Measurements from ENCODE around the gene NOL3. TPM values are rescaled to one million over a fixed set of nuclear protein-coding genes. Genes with fewer than 3 reads are reported as not detected.
A peak's percentile ranks its signal among the peaks of the same experiment; 100 is the strongest.

Gene NOL3
- total RNA-seq, 1 experiment from 2014 or later: 5.6 TPM

- no peak for DNase-seq
- Histone ChIP-seq H2AFZ (ENCODE audit: low read length) (no peak overlapping the region), H3K27me3 (ENCODE audit: insufficient read depth, low read length) (no peaks in the 10 kb centered on the region), H2BK120ac (ENCODE audit: low read depth, low read length, poor library complexity, severe bottlenecking) (no peak overlapping the region), H3K14ac (ENCODE audit: insufficient read depth, low read length) (no peak overlapping the region), H2AK5ac (ENCODE audit: insufficient read length, low read length) (no peak overlapping the region), H3K18ac (ENCODE audit: insufficient read length, low read depth, low read length) (no peak overlapping the region), H3K9me3 (ENCODE audit: control insufficient read depth, low read depth, low read length) (no peaks in the 10 kb centered on the region), H3K23me2 (ENCODE audit: insufficient read length, low read depth, low read length, poor library complexity, severe bottlenecking) (no peaks in the 10 kb centered on the region), H3K79me1 (ENCODE audit: insufficient read depth, low read depth, low read length, poor library complexity, severe bottlenecking) (no peaks in the 10 kb centered on the region), H4K8ac (replicated peaks; ENCODE audit: insufficient read length, low read depth, low read length) (no peak overlapping the region), H4K20me1 (ENCODE audit: control insufficient read depth, insufficient read depth, insufficient read length) (no peaks in the 10 kb centered on the region), H4K91ac (ENCODE audit: insufficient read length, low read depth, low read length) (no peak overlapping the region), H2BK5ac (ENCODE audit: insufficient read length, low read length) (no peak overlapping the region), H3K9ac (ENCODE audit: extremely low read depth, insufficient read length, low read length) (no peak overlapping the region), H3K79me2 (ENCODE audit: insufficient read depth, low read length) (no peaks in the 10 kb centered on the region), H3K4me1 (ENCODE audit: insufficient read depth, low read length) (no peaks in the 10 kb centered on the region), H3K56ac (ENCODE audit: insufficient read length, low read depth, low read length) (no peak overlapping the region), H2BK15ac (ENCODE audit: low read depth, low read length) (no peak overlapping the region), H3T11ph (ENCODE audit: low read length) (no peak overlapping the region), H2BK12ac (ENCODE audit: insufficient read length, low read depth, low read length) (no peak overlapping the region), H3K27ac (ENCODE audit: insufficient read length, low read depth, low read length) (no peak overlapping the region), H3K4ac (ENCODE audit: low read depth, low read length) (no peak overlapping the region), H3K23ac (ENCODE audit: insufficient read length, low read depth, low read length) (no peak overlapping the region), H3K4me2 (ENCODE audit: insufficient read depth, insufficient read length, low read length) (no peak overlapping the region), H4K5ac (ENCODE audit: insufficient read length, low read depth, low read length) (no peak overlapping the region), H2BK20ac (ENCODE audit: low read depth, low read length, poor library complexity, severe bottlenecking) (no peak overlapping the region)
- Mint-ChIP-seq H3K4me3 (no peak overlapping the region), H3K9me3 (peaks cover 0 to 3% of the 10 kb centered on the region in 2 experiments; a peak in 1 of 5 replicates), H3K27ac (peak overlapping the region in 1 of 3 experiments; percentile 39; a peak in 1 of 7 replicates), H3K27me3 (ENCODE audit: low read depth) (no peaks in the 10 kb centered on the region; the same call in 1 of the 2 replicates), H3K36me3 (ENCODE audit: insufficient read depth in 1 of 3, low read depth in 3 of 3) (peaks cover 21 to 75% (median 75%) of the 10 kb centered on the region in 3 experiments), H3K4me1 (peaks cover 3% of the 10 kb centered on the region in 2 experiments; a peak in 2 of 4 replicates)
- TF ChIP-seq CTCF (conservative IDR thresholded peaks at IDR 0.05): no peak
- WGBS (ENCODE audit: extremely low coverage, insufficient read length, low lambda C conversion rate): no CpG with 5 or more reads among the region's 2 CpGs
Observed at GRCh38 chr16:67145746-67146145, 24.6 kb upstream of the NOL3 start.
